PFSK-1 (cell line): ENCODE results near the gene YIPF2.

Experiments
- FOXP2 ChIP-seq: optimal IDR thresholded peaks from 2 replicates; pipeline ENCODE3; 2011; ENCODE audit warnings: borderline replicate concordance, control low read depth, inconsistent platforms; ENCODE audit not compliant: insufficient read depth; ENCODE audit errors: extremely low read length, extremely low read depth
- POLR2AphosphoS5 ChIP-seq: IDR thresholded peaks from 2 replicates; pipeline ENCODE4 v1.6.1; 2012; ENCODE audit warnings: low read depth, mild to moderate bottlenecking, control low read depth, low read length, moderate library complexity
- REST ChIP-seq, 2 experiments: IDR thresholded peaks; 2 replicates each; pipeline versions ENCODE4 v1.6.1 to v1.8.0; 2011 to 2012; ENCODE audit warnings: low read depth in 2 of 2, low read length in 2 of 2, control low read depth in 1 of 2, inconsistent platforms in 1 of 2, mild to moderate bottlenecking in 1 of 2, moderate library complexity in 1 of 2; ENCODE audit not compliant: insufficient read depth in 1 of 2
- SIN3A ChIP-seq: IDR thresholded peaks from 2 replicates; pipeline ENCODE4 v1.6.1; 2012; ENCODE audit warnings: mild to moderate bottlenecking, low read length, moderate library complexity, borderline replicate concordance; ENCODE audit not compliant: insufficient read depth
- TAF1 ChIP-seq: IDR thresholded peaks from 2 replicates; pipeline ENCODE4 v1.6.1; 2012; ENCODE audit warnings: low read length, control low read depth, borderline replicate concordance; ENCODE audit not compliant: insufficient read depth

The YIPF2 gene

GRCh38 chr19:10913716-10914340 lies 14.6 kb downstream of the YIPF2 start:
- TF ChIP-seq SIN3A (no peak), REST (IDR thresholded peaks at IDR 0.05; ENCODE audit: insufficient read depth in 1 of 2, low read depth in 2 of 2, low read length in 2 of 2) (no peak), TAF1 (no peak), POLR2AphosphoS5 (no peak), FOXP2 (no peak)

- no peak for TF ChIP-seq REST (IDR thresholded peaks at IDR 0.05; ENCODE audit: insufficient read depth in 1 of 2, low read depth in 2 of 2, low read length in 2 of 2)
- no peak for TF ChIP-seq POLR2AphosphoS5
- TF ChIP-seq SIN3A = no peak
- TF ChIP-seq FOXP2 = no peak
- no peak for TF ChIP-seq TAF1
Measured at GRCh38 chr19:10912619-10913018, 15.8 kb downstream of the YIPF2 start.

GRCh38 chr19:10911579-10912363 lies 16.7 kb downstream of the YIPF2 start:
- TF ChIP-seq TAF1 (no peak), SIN3A (no peak), FOXP2 (no peak), REST (IDR thresholded peaks at IDR 0.05; ENCODE audit: insufficient read depth in 1 of 2, low read depth in 2 of 2, low read length in 2 of 2) (no peak), POLR2AphosphoS5 (no peak)

- TF ChIP-seq REST (IDR thresholded peaks at IDR 0.05; ENCODE audit: insufficient read depth in 1 of 2, low read depth in 2 of 2, low read length in 2 of 2) = no peak
- no peak for TF ChIP-seq TAF1
- no peak for TF ChIP-seq SIN3A
- TF ChIP-seq POLR2AphosphoS5 = no peak
- TF ChIP-seq FOXP2 = no peak
Measured at GRCh38 chr19:10908380-10908960, 20.0 kb downstream of the YIPF2 start.
